Measurements from ENCODE around the gene RAP2A.
A peak's percentile ranks its signal among the peaks of the same experiment; 100 is the strongest.

The RAP2A gene

GRCh38 chr13:97433727-97434396, at the start of gene RAP2A:
Gene RAP2A (plus strand): TSS chr13:97434169. CDS start chr13:97434471, 302 bp downstream.
- peak; percentile 96 for DNase-seq

- DNase-seq, result peak; percentile 64
Measured at GRCh38 chr13:97384371-97384770, 49.6 kb upstream of the RAP2A start.

GRCh38 chr13:97385146-97385545, 48.8 kb upstream of the RAP2A start:
- DNase-seq, result no peak

- DNase-seq, result peak; percentile 30
Measured at GRCh38 chr13:97385854-97386253, 48.1 kb upstream of the RAP2A start.

GRCh38 chr13:97386801-97387484, 47.0 kb upstream of the RAP2A start:
- DNase-seq, result peak; percentile 47

GRCh38 chr13:97387485-97387839, 46.5 kb upstream of the RAP2A start:
- DNase-seq, result peak; percentile 65

GRCh38 chr13:97387890-97388289, 46.1 kb upstream of the RAP2A start:
- no peak for DNase-seq

GRCh38 chr13:97388373-97388772, 45.6 kb upstream of the RAP2A start:
- peak; percentile 15 for DNase-seq

GRCh38 chr13:97390941-97391600, 42.9 kb upstream of the RAP2A start:
- peak; percentile 21 for DNase-seq

GRCh38 chr13:97392020-97392419, 41.9 kb upstream of the RAP2A start:
- no peak for DNase-seq

- no peak for DNase-seq
Measured at GRCh38 chr13:97394542-97394941, 39.4 kb upstream of the RAP2A start.

GRCh38 chr13:97395447-97396136, 38.4 kb upstream of the RAP2A start:
- DNase-seq, result peak; percentile 22

GRCh38 chr13:97397267-97397666, 36.7 kb upstream of the RAP2A start:
- DNase-seq, result no peak

- no peak for DNase-seq
Measured at GRCh38 chr13:97401421-97401820, 32.5 kb upstream of the RAP2A start.

- no peak for DNase-seq
Measured at GRCh38 chr13:97403893-97404750, 29.8 kb upstream of the RAP2A start.

GRCh38 chr13:97407540-97407939, 26.4 kb upstream of the RAP2A start:
- no peak for DNase-seq

GRCh38 chr13:97408938-97409337, 25.0 kb upstream of the RAP2A start:
- no peak for DNase-seq

GRCh38 chr13:97411984-97412383, 22.0 kb upstream of the RAP2A start:
- no peak for DNase-seq

- no peak for DNase-seq
Measured at GRCh38 chr13:97413694-97414093, 20.3 kb upstream of the RAP2A start.

- no peak for DNase-seq
Measured at GRCh38 chr13:97414392-97414791, 19.6 kb upstream of the RAP2A start.

GRCh38 chr13:97417698-97418097, 16.3 kb upstream of the RAP2A start:
- DNase-seq, result no peak
